HG03159 (cell line): ENCODE measurements around the gene CACUL1.
A peak's percentile ranks its signal among the peaks of the same experiment; 100 is the strongest.
"Not testable (repeated sequence)": the region's sequence is repeated elsewhere in the genome, so short reads cannot be mapped to it uniquely, and the experiment has no call there.

Source experiments
- ATAC-seq: cut with Tn5 transposase; IDR thresholded peaks from one replicate; pipeline ENCODE4 v1.9.1; 2021; ENCODE audit warnings: mild to moderate bottlenecking, moderate library complexity; ENCODE audit not compliant: unreplicated experiment

The CACUL1 gene

GRCh38 chr10:118769898-118770600 lies 15.3 kb upstream of the CACUL1 start:
- no peak for ATAC-seq

- ATAC-seq = no peak
These were observed 13.5 kb upstream of the CACUL1 start for GRCh38 chr10:118768041-118768919.

- ATAC-seq = no peak
These were observed 12.7 kb upstream of the CACUL1 start for GRCh38 chr10:118767297-118768040.

- no peak for ATAC-seq
These were observed 9.4 kb upstream of the CACUL1 start for GRCh38 chr10:118764195-118764594.

DNA sequence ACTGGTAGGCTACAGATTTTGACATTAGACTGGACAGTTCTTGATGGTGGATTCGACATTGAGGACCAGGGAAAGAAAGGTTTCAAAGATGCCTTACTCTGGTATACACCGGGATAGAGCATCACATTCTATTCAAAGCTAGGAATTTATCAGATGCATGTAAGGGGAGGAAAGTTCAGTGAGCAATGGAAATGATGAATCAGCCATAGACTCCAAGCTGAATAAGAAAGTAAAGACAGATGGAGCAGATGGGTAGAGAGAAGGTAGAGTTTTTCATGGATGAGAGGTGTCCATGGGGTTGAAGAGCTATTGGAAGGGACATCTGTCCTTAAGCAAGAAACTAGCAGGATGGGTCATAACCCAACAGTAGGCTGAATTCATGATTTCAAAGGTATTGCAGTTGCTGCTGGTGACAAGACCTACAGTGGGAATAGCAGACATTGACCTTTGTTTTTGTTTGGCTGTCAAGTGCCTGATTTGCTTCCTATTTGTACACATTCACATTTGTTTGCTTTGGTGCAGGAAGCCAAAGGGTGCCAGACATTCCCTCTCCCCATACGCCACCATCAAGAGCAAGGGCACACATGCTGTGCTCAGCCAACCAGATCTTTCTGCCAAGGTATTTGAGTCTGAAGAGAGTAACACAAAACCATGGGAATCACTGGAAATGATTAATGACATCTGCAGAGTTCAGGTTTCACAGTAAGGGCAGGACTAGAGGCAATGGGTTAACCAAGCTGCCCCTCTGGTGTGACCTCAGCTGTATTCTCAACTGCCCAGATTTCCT lies 8.6 kb upstream of the CACUL1 start:
- no peak for ATAC-seq

DNA sequence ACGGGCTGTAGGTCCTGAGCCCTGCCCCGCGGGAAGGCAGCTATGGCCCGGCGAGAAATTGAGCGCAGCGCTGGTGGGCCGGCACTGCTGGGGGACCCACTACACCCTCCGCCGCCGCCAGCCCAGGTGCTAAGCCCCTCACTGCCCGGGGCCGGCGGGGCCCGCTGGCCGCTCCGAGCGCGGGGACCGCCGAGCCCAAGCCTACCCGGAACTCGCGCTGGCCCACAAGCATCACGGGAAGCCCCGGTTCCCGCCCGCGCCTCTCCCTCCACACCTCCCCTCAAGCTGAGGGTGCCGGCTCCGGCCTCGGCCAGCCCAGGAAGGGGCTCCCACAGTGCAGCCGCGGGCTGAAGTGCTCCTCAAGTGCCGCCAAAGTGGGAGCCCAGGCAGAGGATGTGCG lies 5.5 kb upstream of the CACUL1 start:
- ATAC-seq = no peak

- ATAC-seq = no peak
These were observed 3.7 kb upstream of the CACUL1 start for GRCh38 chr10:118758449-118758848.

DNA sequence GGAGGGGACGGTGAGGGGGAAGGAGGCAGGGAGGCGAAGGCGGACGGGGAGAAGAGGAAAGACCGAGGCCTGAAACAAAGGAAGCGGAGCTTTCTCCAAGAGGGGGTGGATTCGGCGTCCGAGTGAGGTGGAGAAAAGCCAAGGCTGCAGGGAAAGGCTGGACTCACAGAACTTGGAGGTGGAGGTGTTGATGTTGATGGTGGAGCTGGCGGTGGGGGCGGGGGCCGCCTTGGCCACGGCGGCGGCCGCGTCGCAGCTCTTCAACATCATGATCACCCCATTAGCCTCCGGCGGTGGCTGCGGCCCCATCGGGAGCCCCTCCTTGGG lies 578 bp downstream of the CACUL1 start:
- ATAC-seq = peak; percentile 21

- no peak for ATAC-seq
These were observed 1.2 kb downstream of the CACUL1 start for GRCh38 chr10:118753331-118754228.

- ATAC-seq = no peak
These were observed 2.4 kb downstream of the CACUL1 start for GRCh38 chr10:118752409-118752808.

DNA sequence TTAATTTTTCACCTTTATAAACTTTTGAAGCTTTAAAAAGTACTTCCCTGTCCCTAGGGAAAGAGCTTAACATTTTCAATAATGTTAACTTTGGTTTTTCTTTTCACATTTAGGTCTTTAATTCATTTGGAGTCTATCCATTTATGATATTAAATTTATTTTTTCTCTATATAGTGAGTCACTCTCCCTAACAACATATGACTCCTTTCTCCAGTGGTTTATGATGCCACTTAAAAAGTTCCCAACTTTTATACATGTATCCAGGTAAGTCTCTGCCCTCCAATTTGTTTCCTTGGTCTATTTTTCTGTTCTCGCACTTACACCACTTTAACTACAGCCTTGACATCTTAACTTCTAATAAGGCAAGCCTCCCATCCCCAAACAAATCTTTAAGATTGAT lies 3.5 kb downstream of the CACUL1 start:
- ATAC-seq = no peak

DNA sequence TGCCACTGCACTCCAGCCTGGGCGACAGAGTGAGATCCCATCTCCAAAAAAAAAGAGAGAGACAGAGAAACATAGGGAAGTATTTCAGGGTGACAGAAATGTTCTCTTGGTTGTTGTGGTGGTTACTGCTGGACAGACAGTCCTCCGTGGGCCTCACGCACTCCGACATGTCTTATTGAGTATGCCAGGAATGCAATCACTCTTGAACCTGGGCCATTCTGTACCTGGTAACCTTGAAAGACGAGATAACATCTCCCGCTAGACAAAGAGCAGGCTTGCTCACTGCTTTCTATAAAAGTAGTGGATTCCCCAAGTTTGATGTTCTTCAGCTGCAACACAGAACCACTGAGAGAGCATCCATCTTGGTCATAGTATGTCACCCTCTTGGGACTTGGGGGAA lies 6.7 kb downstream of the CACUL1 start:
- no peak for ATAC-seq

DNA sequence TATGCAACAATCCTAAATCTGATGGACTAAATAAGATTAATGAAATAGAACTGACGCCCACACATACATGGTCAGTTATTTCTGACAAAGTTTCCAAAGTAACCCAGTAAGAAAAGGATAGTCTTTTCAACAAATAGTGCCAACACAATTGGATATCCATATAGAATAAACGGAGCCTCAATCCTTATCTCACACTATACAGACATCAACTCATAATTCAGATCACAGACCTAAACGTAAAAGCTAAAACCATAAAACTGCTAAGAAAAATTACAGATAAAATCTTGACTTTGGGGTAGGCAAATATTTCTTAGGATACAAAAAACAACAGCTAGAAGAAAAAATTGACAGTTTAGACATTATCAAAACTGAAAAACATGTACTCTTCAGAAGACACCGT lies 8.5 kb downstream of the CACUL1 start:
- no peak for ATAC-seq

DNA sequence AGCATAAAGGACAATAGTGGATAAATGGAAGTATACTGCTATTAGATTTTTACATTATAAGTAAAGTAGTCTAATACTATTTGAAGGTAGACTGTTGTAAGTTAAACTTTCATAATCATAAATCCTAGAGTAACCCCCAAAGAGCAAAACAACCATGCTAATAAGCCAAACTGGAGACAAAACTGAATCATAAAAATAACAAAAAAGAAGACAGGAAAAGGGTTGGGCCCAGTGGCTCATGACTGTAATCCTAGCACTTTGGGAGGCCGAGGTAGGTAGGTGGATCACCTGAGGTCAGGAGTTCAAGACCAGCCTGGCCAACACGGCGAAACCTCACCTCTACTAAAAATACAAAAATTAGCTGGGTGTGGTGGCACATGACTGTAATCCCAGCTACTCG lies 9.7 kb downstream of the CACUL1 start:
- ATAC-seq = no peak

DNA sequence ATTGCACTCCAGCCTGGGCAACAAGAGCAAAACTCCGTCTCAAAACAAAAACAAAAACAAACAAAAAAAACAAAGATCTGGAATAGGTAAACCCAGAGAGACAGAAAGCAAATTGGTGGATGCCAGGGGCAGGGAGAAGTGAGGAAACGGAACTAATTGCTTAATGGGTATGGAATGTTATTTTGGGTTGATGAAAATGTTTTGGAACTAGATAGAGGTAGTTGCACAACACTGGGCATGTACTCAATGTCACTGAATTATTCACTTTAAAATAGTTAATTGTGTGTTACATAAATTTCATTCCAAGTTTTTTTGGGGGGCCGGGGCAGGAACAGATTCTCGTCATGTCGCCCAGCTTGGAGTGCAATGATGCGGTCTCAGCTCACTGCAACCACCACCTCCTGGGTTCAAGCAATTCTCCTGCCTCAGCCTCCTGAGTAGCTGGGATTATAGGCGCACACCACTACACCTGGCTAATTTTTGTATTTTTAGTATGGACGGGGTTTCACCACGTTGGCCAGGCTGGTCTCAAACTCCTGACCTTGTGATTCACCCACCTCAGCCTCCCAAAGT lies 10.3 kb downstream of the CACUL1 start:
- ATAC-seq = not testable (repeated sequence)

DNA sequence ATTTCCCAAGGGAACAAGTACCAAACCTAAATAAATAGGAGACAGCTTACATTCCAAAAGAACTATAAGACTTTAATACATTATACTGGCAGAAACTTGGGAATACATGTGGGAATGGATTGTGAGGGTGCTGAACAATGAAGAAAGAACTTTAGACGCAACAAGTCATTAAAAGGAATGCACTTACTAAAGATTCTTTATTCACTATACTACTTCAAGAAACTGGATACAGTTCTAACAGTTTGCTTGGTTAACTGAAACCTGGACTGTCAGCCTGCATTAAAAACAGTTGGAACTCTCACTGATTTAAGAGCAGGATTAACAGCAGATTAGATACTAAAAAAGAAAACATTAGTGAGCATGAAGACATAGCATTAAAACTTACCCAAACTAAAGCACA lies 12.0 kb downstream of the CACUL1 start:
- no peak for ATAC-seq

GRCh38 chr10:118742032-118742431 lies 12.7 kb downstream of the CACUL1 start:
- no peak for ATAC-seq

GRCh38 chr10:118738406-118738805 lies 16.4 kb downstream of the CACUL1 start:
- ATAC-seq = no peak

GRCh38 chr10:118737603-118738302 lies 17.0 kb downstream of the CACUL1 start:
- ATAC-seq = no peak
